ENCODE measurements around the gene MFSD6.

DNA sequence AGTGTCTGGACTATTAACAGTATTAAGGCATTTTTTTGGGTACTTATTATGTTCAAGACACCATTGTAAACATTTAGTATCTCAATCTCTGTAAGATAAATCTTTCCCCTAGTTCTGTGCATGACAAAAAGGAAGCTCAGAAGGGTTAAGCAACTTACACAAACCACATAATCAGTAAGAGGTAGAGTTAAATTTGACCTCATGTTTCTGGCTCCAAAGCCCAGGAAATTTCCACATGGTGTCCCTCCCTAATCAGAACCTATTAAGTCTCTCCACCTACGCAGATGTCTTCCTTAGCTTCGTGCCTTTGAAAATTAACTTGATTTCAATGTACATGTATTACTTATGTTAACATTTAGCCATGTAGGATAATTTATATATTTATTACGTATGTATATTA, 2.0 kb downstream of the MFSD6 start:
- TF ChIP-seq, protein P1, sequence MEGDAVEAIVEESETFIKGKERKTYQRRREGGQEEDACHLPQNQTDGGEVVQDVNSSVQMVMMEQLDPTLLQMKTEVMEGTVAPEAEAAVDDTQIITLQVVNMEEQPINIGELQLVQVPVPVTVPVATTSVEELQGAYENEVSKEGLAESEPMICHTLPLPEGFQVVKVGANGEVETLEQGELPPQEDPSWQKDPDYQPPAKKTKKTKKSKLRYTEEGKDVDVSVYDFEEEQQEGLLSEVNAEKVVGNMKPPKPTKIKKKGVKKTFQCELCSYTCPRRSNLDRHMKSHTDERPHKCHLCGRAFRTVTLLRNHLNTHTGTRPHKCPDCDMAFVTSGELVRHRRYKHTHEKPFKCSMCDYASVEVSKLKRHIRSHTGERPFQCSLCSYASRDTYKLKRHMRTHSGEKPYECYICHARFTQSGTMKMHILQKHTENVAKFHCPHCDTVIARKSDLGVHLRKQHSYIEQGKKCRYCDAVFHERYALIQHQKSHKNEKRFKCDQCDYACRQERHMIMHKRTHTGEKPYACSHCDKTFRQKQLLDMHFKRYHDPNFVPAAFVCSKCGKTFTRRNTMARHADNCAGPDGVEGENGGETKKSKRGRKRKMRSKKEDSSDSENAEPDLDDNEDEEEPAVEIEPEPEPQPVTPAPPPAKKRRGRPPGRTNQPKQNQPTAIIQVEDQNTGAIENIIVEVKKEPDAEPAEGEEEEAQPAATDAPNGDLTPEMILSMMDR (IDR thresholded peaks at IDR 0.05) = no peak
- TF ChIP-seq POLR2A (IDR thresholded peaks at IDR 0.05) = no peak

Data from thyroid gland (tissue), 4 donors.